ENCODE measurements around the gene SORCS2. TPM values are rescaled to one million over a fixed set of nuclear protein-coding genes. Genes with fewer than 3 reads are reported as not detected.

SORCS2 gene
- total and polyA plus RNA-seq, 7 donors: 0.18 to 1.5 (median 0.36) TPM

GRCh38 chr4:7783541-7783940 lies 591.2 kb downstream of the SORCS2 start:
- Histone ChIP-seq H3K4me3 (no peak overlapping the region), H3K27me3 (ENCODE audit: insufficient read depth in 3 of 3, low read length in 2 of 3) (no peaks in the 10 kb centered on the region), H3K27ac (no peak overlapping the region), H3K9me3 (no peaks in the 10 kb centered on the region), H3K4me1 (peaks cover 2% of the 10 kb centered on the region), H3K36me3 (ENCODE audit: insufficient read depth in 1 of 2, low read depth in 1 of 2) (peaks cover 0 to 15% of the 10 kb centered on the region in 2 donors)
- TF ChIP-seq CTCF (IDR thresholded peaks at IDR 0.05): no peak
- DNase-seq (no peak), ATAC-seq (no peak)
- WGBS, 3 donors: 92 to 98% (median 93%) methylated on average over 8 of the region's 8 CpGs
- intact Hi-C loops (cut with DNase I): no loop called here

- 93 to 99% (median 95%) methylated on average over 14 of the region's 14 CpGs for WGBS, 3 donors
- peaks cover 7% of the 10 kb centered on the region for H3K4me1 ChIP-seq
- no peak for DNase-seq
These were observed 592.0 kb downstream of the SORCS2 start for GRCh38 chr4:7784131-7784870.

GRCh38 chr4:7785017-7785416 lies 592.7 kb downstream of the SORCS2 start:
- peaks cover 7% of the 10 kb centered on the region for H3K4me1 ChIP-seq
- no peak overlapping the region for H3K4me3 ChIP-seq
- 83 to 92% (median 89%) methylated on average over 11 of the region's 11 CpGs for WGBS, 3 donors
- intact Hi-C loops (cut with DNase I): no loop called here
- H3K27me3 ChIP-seq (ENCODE audit: insufficient read depth in 3 of 3, low read length in 2 of 3): no peaks in the 10 kb centered on the region
- H3K27ac ChIP-seq: no peak overlapping the region
- H3K36me3 ChIP-seq (ENCODE audit: insufficient read depth in 1 of 2, low read depth in 1 of 2): peaks cover 0 to 13% of the 10 kb centered on the region in 2 donors
- ATAC-seq (no peak), DNase-seq (no peak)
- TF ChIP-seq CTCF (IDR thresholded peaks at IDR 0.05): no peak
- no peaks in the 10 kb centered on the region for H3K9me3 ChIP-seq

More at GRCh38 chr4:7784131-7784870, 592.0 kb downstream of the SORCS2 start:
- no peak overlapping the region for H3K4me3 ChIP-seq
- H3K27me3 ChIP-seq (ENCODE audit: insufficient read depth in 3 of 3, low read length in 2 of 3): no peaks in the 10 kb centered on the region
- no peak for ATAC-seq
- no peak for TF ChIP-seq CTCF (IDR thresholded peaks at IDR 0.05)
- H3K9me3 ChIP-seq: no peaks in the 10 kb centered on the region
- intact Hi-C loops (cut with DNase I): no loop called here
- H3K27ac ChIP-seq: no peak overlapping the region
- peaks cover 0 to 13% of the 10 kb centered on the region in 2 donors for H3K36me3 ChIP-seq (ENCODE audit: insufficient read depth in 1 of 2, low read depth in 1 of 2)

- Histone ChIP-seq H3K27ac (no peak overlapping the region), H3K9me3 (no peaks in the 10 kb centered on the region), H3K27me3 (ENCODE audit: insufficient read depth in 3 of 3, low read length in 2 of 3) (no peaks in the 10 kb centered on the region), H3K36me3 (ENCODE audit: insufficient read depth in 1 of 2, low read depth in 1 of 2) (peaks cover 0 to 17% of the 10 kb centered on the region in 2 donors), H3K4me1 (peaks cover 7% of the 10 kb centered on the region), H3K4me3 (no peak overlapping the region)
- DNase-seq (no peak), ATAC-seq (no peak)
- intact Hi-C loops (cut with DNase I): no loop called here
- WGBS, 3 donors: 93 to 97% (median 97%) methylated on average over 10 of the region's 10 CpGs
- no peak for TF ChIP-seq CTCF (IDR thresholded peaks at IDR 0.05)
These were observed 593.7 kb downstream of the SORCS2 start for GRCh38 chr4:7786040-7786439.

GRCh38 chr4:7786517-7786916 lies 594.2 kb downstream of the SORCS2 start:
- intact Hi-C loops (cut with DNase I): no loop called here
- H3K9me3 ChIP-seq: no peaks in the 10 kb centered on the region
- H3K27me3 ChIP-seq (ENCODE audit: insufficient read depth in 3 of 3, low read length in 2 of 3): no peaks in the 10 kb centered on the region
- ATAC-seq (no peak), DNase-seq (no peak)
- H3K4me1 ChIP-seq: peaks cover 7% of the 10 kb centered on the region
- H3K36me3 ChIP-seq (ENCODE audit: insufficient read depth in 1 of 2, low read depth in 1 of 2): peaks cover 0 to 17% of the 10 kb centered on the region in 2 donors
- H3K27ac ChIP-seq: no peak overlapping the region
- 87 to 93% (median 92%) methylated on average over 10 of the region's 10 CpGs for WGBS, 3 donors
- TF ChIP-seq CTCF (IDR thresholded peaks at IDR 0.05): no peak
- no peak overlapping the region for H3K4me3 ChIP-seq

Measured in psoas muscle (tissue), 8 donors.